ENCODE results near the gene MRTFA. TPM values are rescaled to one million over a fixed set of nuclear protein-coding genes. Genes with fewer than 3 reads are reported as not detected.

Gene MRTFA
- total and polyA plus RNA-seq, 9 of the 15 experiments (the other 6 are each of a cell fraction or from before 2014, with no cell fraction given): 0.84 to 21.1 (median 3.7) TPM

DNA sequence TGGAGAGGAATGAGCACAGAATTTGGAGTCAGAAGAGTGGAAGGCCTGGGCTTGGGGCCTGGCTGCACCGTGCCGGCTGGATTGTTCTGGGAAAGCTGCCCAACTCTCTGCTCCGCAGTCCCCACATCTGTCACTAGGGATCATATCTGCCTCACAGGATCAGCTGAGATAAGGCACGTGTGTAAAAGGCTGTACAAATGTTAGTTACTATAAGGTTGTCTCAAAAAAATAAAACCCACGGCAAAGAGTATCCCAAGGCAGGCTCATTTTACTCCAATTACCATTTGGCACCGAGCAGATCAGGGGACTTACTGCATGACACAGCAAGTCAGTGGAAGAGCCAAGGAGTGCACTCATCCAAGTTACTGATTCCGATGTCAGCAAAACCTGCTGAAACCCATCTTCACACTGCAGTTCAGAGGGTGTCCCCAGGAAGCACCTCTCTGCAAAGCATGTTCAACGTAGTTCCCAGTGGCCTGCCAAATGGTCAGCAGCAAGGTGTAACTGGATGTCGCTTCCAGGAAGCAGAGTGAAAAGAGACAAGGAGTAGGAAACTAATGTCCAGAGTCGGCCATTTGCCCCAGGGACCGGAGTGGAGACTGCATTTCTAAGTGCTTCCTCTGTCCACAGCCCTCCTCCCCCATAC lies 18.1 kb upstream of the MRTFA start (continued):
- TF ChIP-seq TGIF2 (CRISPR knock-in tag; IDR thresholded peaks at IDR 0.05): no peak
- TF ChIP-seq RCOR1 (IDR thresholded peaks at IDR 0.05; ENCODE audit: borderline replicate concordance in 1 of 2, low read depth in 2 of 2, low read length in 2 of 2): peak in 1 of 2 experiments; percentile 85; a peak in 2 of 4 replicates
- TF ChIP-seq DPF2 (IDR thresholded peaks at IDR 0.05): peak; percentile 66; the same call in 1 of the 2 replicates
- TF ChIP-seq, protein P1, sequence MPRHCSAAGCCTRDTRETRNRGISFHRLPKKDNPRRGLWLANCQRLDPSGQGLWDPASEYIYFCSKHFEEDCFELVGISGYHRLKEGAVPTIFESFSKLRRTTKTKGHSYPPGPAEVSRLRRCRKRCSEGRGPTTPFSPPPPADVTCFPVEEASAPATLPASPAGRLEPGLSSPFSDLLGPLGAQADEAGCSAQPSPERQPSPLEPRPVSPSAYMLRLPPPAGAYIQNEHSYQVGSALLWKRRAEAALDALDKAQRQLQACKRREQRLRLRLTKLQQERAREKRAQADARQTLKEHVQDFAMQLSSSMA (CRISPR knock-in tag; IDR thresholded peaks at IDR 0.05): no peak
- TF ChIP-seq, protein P2, sequence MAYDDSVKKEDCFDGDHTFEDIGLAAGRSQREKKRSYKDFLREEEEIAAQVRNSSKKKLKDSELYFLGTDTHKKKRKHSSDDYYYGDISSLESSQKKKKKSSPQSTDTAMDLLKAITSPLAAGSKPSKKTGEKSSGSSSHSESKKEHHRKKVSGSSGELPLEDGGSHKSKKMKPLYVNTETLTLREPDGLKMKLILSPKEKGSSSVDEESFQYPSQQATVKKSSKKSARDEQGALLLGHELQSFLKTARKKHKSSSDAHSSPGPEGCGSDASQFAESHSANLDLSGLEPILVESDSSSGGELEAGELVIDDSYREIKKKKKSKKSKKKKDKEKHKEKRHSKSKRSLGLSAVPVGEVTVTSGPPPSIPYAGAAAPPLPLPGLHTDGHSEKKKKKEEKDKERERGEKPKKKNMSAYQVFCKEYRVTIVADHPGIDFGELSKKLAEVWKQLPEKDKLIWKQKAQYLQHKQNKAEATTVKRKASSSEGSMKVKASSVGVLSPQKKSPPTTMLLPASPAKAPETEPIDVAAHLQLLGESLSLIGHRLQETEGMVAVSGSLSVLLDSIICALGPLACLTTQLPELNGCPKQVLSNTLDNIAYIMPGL (CRISPR knock-in tag; IDR thresholded peaks at IDR 0.05): no peak
- TF ChIP-seq JUND (IDR thresholded peaks at IDR 0.05; ENCODE audit: borderline replicate concordance, low read depth, low read length): no peak
- TF ChIP-seq JUND (tag; IDR thresholded peaks at IDR 0.05; ENCODE audit: borderline replicate concordance, low read depth, low read length): 0 out of 3 replicates have a peak, but pooled peaks have one; percentile 11
- TF ChIP-seq NONO (IDR thresholded peaks at IDR 0.05; ENCODE audit: low read depth in 2 of 2, low read length in 1 of 2): no peak
- TF ChIP-seq BMI1 (IDR thresholded peaks at IDR 0.05; ENCODE audit: low read length): no peak
- peak; percentile 37; the same call in 1 of the 2 replicates for TF ChIP-seq GATAD2A (IDR thresholded peaks at IDR 0.05)
- TF ChIP-seq, protein P3, sequence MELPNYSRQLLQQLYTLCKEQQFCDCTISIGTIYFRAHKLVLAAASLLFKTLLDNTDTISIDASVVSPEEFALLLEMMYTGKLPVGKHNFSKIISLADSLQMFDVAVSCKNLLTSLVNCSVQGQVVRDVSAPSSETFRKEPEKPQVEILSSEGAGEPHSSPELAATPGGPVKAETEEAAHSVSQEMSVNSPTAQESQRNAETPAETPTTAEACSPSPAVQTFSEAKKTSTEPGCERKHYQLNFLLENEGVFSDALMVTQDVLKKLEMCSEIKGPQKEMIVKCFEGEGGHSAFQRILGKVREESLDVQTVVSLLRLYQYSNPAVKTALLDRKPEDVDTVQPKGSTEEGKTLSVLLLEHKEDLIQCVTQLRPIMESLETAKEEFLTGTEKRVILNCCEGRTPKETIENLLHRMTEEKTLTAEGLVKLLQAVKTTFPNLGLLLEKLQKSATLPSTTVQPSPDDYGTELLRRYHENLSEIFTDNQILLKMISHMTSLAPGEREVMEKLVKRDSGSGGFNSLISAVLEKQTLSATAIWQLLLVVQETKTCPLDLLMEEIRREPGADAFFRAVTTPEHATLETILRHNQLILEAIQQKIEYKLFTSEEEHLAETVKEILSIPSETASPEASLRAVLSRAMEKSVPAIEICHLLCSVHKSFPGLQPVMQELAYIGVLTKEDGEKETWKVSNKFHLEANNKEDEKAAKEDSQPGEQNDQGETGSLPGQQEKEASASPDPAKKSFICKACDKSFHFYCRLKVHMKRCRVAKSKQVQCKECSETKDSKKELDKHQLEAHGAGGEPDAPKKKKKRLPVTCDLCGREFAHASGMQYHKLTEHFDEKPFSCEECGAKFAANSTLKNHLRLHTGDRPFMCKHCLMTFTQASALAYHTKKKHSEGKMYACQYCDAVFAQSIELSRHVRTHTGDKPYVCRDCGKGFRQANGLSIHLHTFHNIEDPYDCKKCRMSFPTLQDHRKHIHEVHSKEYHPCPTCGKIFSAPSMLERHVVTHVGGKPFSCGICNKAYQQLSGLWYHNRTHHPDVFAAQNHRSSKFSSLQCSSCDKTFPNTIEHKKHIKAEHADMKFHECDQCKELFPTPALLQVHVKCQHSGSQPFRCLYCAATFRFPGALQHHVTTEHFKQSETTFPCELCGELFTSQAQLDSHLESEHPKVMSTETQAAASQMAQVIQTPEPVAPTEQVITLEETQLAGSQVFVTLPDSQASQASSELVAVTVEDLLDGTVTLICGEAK (IDR thresholded peaks at IDR 0.05): no peak
- TF ChIP-seq, protein P3 (CRISPR knock-in tag; IDR thresholded peaks at IDR 0.05): no peak
- peak; percentile 69 for TF ChIP-seq SMARCA4 (IDR thresholded peaks at IDR 0.05)
- no peak for TF ChIP-seq MYBL2 (IDR thresholded peaks at IDR 0.05; ENCODE audit: low read depth)
- TF ChIP-seq MYBL2 (CRISPR knock-in tag; IDR thresholded peaks at IDR 0.05; ENCODE audit: borderline replicate concordance): no peak
- no peak for TF ChIP-seq ZKSCAN8 (CRISPR knock-in tag; IDR thresholded peaks at IDR 0.05)
